Thyroid gland (tissue), 4 donors: ENCODE results near the gene RNF224.

ENCODE experiments used
- POLR2A ChIP-seq, 2 donors: fragments of 450-650 bp; IDR thresholded peaks; one replicate each; pipeline ENCODE4 v1.6.1; 2017; ENCODE audit warnings: antibody characterized with exemption in 2 of 2, mild to moderate bottlenecking in 2 of 2, moderate library complexity in 1 of 2
- TF ChIP-seq, protein P1 (sequence below), 6 experiments: fragments of 200-600 bp in 3 of 6; fragments of 450-650 bp in 3 of 6; sonication (generic) in 3 of 6; IDR thresholded peaks; one replicate each; pipeline ENCODE4 v1.5.1; 2016 to 2019; ENCODE audit warnings: antibody characterized with exemption in 6 of 6, mild to moderate bottlenecking in 2 of 6, inconsistent platforms in 1 of 6, moderate library complexity in 1 of 6

DNA sequence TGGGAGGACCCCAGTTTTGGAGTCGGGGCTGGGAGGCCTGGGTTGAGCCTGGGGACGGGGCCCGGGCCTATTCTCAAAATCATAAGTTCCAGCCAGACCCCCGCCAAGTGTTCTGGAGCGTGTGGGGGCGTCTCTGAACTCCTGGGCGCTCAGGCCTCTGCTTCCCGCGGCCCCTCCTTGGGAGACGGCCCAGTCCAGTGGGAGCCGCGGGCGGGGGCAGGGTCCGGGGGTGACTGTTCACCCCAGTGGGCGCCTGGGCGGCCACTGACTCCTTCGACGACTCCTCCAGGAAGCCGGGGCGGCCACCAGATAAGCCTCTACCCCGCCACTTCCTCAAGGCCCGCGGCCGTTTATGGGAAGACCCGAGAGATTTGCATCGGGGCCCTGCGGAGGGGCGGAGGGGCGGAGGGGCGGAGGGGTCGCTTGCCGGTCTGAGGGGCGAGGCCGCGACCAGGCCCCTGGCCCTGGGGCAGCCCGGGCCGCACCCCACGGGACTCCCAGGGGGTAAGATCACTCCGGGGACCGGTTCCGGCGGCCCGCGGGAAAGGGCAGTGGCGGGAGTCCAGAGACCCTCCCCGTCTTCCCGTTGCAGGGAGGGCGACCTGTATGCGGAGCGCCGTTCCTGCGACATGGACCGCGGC, 50.9 kb downstream of the RNF224 start:
- TF ChIP-seq POLR2A (IDR thresholded peaks at IDR 0.05), result no peak
- TF ChIP-seq, protein P1, sequence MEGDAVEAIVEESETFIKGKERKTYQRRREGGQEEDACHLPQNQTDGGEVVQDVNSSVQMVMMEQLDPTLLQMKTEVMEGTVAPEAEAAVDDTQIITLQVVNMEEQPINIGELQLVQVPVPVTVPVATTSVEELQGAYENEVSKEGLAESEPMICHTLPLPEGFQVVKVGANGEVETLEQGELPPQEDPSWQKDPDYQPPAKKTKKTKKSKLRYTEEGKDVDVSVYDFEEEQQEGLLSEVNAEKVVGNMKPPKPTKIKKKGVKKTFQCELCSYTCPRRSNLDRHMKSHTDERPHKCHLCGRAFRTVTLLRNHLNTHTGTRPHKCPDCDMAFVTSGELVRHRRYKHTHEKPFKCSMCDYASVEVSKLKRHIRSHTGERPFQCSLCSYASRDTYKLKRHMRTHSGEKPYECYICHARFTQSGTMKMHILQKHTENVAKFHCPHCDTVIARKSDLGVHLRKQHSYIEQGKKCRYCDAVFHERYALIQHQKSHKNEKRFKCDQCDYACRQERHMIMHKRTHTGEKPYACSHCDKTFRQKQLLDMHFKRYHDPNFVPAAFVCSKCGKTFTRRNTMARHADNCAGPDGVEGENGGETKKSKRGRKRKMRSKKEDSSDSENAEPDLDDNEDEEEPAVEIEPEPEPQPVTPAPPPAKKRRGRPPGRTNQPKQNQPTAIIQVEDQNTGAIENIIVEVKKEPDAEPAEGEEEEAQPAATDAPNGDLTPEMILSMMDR (IDR thresholded peaks at IDR 0.05), result no peak
